Activated CD4-positive, alpha-beta T cell treated with anti-CD3 and anti-CD28 coated beads for 36 hours (primary cell): ENCODE results near the gene RANBP2. TPM values are rescaled to one million over a fixed set of nuclear protein-coding genes. Genes with fewer than 3 reads are reported as not detected.
"Not testable (repeated sequence)": the region's sequence is repeated elsewhere in the genome, so short reads cannot be mapped to it uniquely, and the experiment has no call there.

Source experiments
- ATAC-seq: fragments of 200-7000 bp; cut with Tn5 transposase; one replicate; pipeline ENCODE4 v1.10.0; 2021; ENCODE audit warnings: mild to moderate bottlenecking, moderate library complexity
- CTCF ChIA-PET: fragments of 350-600 bp; sonication (Branson Sonifier 250); formaldehyde crosslinking; loops from one replicate; lab custom pipeline; 2021; ENCODE audit warnings: antibody characterized with exemption; lab: Charles Lee
- POLR2A ChIA-PET: fragments of 350-600 bp; sonication (Branson Sonifier 250); formaldehyde crosslinking; loops from one replicate; lab custom pipeline; 2021; ENCODE audit warnings: antibody characterized with exemption, inconsistent platforms; lab: Charles Lee
- DNase-seq: peaks from one replicate; pipeline ENCODE4 v3.0.0-alpha.2; 2020
- H3K27ac Mint-ChIP-seq: one replicate; pipeline ENCODE4 v1.8.0; 2021; ENCODE audit warnings: mixed read lengths
- H3K27me3 Mint-ChIP-seq: one replicate; pipeline ENCODE4 v1.8.0; 2021; ENCODE audit warnings: mixed read lengths
- H3K36me3 Mint-ChIP-seq: one replicate; pipeline ENCODE4 v1.8.0; 2021; ENCODE audit warnings: low read depth, mixed read lengths
- H3K4me1 Mint-ChIP-seq: one replicate; pipeline ENCODE4 v1.8.0; 2021; ENCODE audit warnings: mixed read lengths
- H3K4me3 Mint-ChIP-seq: one replicate; pipeline ENCODE4 v1.8.0; 2021; ENCODE audit warnings: mild to moderate bottlenecking, moderate library complexity, mixed read lengths
- H3K9me3 Mint-ChIP-seq: one replicate; pipeline ENCODE4 v1.8.0; 2021; ENCODE audit warnings: low read depth, mixed read lengths
- intact Hi-C, 2 experiments: fragments of 100-400 bp; cut with DNase I in 1 of 2; cut with micrococcal nuclease in 1 of 2; formaldehyde crosslinking; loops; one replicate each; pipeline versions ENCODE4 v1.14.2 to v1.15.1; 2022 to 2024; cut with DNase I, micrococcal nuclease
- total RNA-seq, 2 experiments: library from RNA; stranded (reverse); gene quantifications; one replicate each; pipeline ENCODE4 v1.2.3, GENCODE V29; 2021

RANBP2 gene
- total RNA-seq, 2 experiments from 2014 or later = 68.1 to 77.1 TPM

- CTCF ChIA-PET = interaction anchor here (0.7 kb wide), 1 partner anchor 18 kb away, joined by 3 read pairs; no protein-coding TSS in a partner anchor
These were observed 17.5 kb upstream of the RANBP2 start for GRCh38 chr2:108701806-108702205.

DNA sequence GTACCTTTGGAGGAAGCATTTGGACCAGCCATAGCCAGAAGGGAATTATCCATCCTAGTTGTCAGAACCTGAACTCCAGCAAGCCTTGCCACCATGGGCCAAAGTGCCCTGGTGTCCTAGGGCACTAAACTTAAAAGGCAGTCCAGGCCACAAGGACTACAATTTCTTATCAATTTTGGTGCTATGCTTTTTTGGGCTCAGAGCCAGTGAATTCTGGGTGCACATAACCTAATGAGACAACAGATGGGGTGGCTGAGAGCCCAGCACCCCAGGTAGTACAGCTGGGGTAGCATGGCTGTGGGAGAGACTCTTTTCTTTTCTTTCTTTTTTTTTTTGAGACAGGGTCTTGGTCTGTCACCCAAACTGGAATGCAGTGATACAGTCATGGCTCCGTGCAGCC, 14.4 kb upstream of the RANBP2 start:
- Mint-ChIP-seq H3K9me3 (peaks cover 7% of the 10 kb centered on the region), H3K4me3 (no peak overlapping the region), H3K27me3 (no peaks in the 10 kb centered on the region), H3K27ac (no peak overlapping the region), H3K36me3 (no peaks in the 10 kb centered on the region), H3K4me1 (no peaks in the 10 kb centered on the region)
- ATAC-seq (no peak), DNase-seq (no peak)
- intact Hi-C loops = no loop called here
- CTCF ChIA-PET = no interaction called here
- POLR2A ChIA-PET = no interaction called here

More at GRCh38 chr2:108701806-108702205, 17.5 kb upstream of the RANBP2 start:
- ATAC-seq (no peak), DNase-seq (no peak)
- POLR2A ChIA-PET = interaction anchor here (0.6 kb wide), 1 partner anchor 58 kb away, joined by 6 read pairs; no protein-coding TSS in a partner anchor
- Mint-ChIP-seq H3K36me3 (no peaks in the 10 kb centered on the region), H3K27me3 (no peaks in the 10 kb centered on the region), H3K27ac (no peak overlapping the region), H3K4me3 (no peak overlapping the region), H3K4me1 (no peaks in the 10 kb centered on the region), H3K9me3 (no peaks in the 10 kb centered on the region)
- intact Hi-C loops = no loop called here

GRCh38 chr2:108707300-108707699, 12.0 kb upstream of the RANBP2 start:
- ChIA-PET CTCF (no interaction called here), POLR2A (no interaction called here)
- Mint-ChIP-seq H3K9me3 (peaks cover 7% of the 10 kb centered on the region), H3K27me3 (no peaks in the 10 kb centered on the region), H3K4me3 (no peak overlapping the region), H3K36me3 (no peaks in the 10 kb centered on the region), H3K4me1 (no peaks in the 10 kb centered on the region), H3K27ac (no peak overlapping the region)
- ATAC-seq (no peak), DNase-seq (no peak)
- intact Hi-C loops = no loop called here

GRCh38 chr2:108716971-108717370, 2.3 kb upstream of the RANBP2 start:
- CTCF ChIA-PET, DNase-seq, POLR2A ChIA-PET, H3K9me3 Mint-ChIP-seq, H3K4me1 Mint-ChIP-seq, H3K36me3 Mint-ChIP-seq, ATAC-seq, H3K27ac Mint-ChIP-seq, H3K27me3 Mint-ChIP-seq, H3K4me3 Mint-ChIP-seq: not testable (repeated sequence)
- intact Hi-C loops = loop anchor here (5.0 kb wide), 2 partner anchors 65 to 110 kb away; no protein-coding TSS in a partner anchor

DNA sequence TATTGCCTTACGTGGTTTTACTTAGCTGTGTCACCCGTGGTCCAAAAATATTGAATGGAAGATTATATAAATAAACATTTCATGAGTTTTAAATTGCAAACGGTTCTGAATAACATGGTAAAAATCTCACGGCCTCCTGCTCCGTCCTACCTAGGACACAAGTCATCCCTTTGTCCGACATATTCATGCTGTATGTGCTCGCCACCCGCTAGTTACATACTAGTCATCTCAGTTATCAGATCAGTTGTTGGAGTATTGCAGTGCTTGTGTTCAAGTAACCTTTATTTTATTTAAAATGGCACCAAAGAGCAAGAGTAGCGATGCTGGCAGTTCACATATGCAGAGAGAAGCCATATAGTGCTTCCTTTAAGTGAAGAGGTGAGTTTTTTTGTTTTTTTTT, 6.8 kb downstream of the RANBP2 start:
- DNase-seq, POLR2A ChIA-PET, H3K27me3 Mint-ChIP-seq, H3K9me3 Mint-ChIP-seq, intact Hi-C loops, CTCF ChIA-PET, H3K4me3 Mint-ChIP-seq, H3K27ac Mint-ChIP-seq, H3K36me3 Mint-ChIP-seq, ATAC-seq: not testable (repeated sequence)
- H3K4me1 Mint-ChIP-seq = peaks cover 36% of the 10 kb centered on the region

GRCh38 chr2:108734656-108735055, 15.4 kb downstream of the RANBP2 start:
- intact Hi-C loops, H3K9me3 Mint-ChIP-seq, H3K4me3 Mint-ChIP-seq, POLR2A ChIA-PET, ATAC-seq, CTCF ChIA-PET, H3K4me1 Mint-ChIP-seq, H3K27me3 Mint-ChIP-seq, DNase-seq: not testable (repeated sequence)
- Mint-ChIP-seq H3K27ac (peak overlapping the region; percentile 42), H3K36me3 (peaks cover 20% of the 10 kb centered on the region)

DNA sequence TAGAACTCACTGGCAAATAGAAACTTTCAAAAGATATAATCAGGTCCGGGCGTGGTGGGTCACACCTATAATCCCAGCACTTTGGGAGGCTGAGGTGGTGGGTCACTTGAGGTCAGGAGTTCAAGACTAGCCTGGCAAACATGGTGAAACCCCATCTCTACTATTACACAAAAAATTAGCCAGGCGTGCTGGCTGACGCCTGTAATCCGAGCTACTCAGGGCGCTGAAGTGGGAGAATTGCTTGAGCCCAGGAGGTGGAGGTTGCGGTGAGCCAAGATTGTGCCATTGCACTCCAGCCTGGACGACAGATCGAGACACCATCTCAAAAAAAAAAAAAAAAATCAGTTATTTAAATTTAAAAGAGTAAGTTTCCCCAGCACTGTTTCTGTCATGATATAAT, 38.7 kb downstream of the RANBP2 start:
- DNase-seq, POLR2A ChIA-PET, ATAC-seq, H3K9me3 Mint-ChIP-seq, H3K4me1 Mint-ChIP-seq, H3K27me3 Mint-ChIP-seq, H3K27ac Mint-ChIP-seq, intact Hi-C loops, H3K4me3 Mint-ChIP-seq, CTCF ChIA-PET: not testable (repeated sequence)
- peaks cover 31% of the 10 kb centered on the region for H3K36me3 Mint-ChIP-seq

DNA sequence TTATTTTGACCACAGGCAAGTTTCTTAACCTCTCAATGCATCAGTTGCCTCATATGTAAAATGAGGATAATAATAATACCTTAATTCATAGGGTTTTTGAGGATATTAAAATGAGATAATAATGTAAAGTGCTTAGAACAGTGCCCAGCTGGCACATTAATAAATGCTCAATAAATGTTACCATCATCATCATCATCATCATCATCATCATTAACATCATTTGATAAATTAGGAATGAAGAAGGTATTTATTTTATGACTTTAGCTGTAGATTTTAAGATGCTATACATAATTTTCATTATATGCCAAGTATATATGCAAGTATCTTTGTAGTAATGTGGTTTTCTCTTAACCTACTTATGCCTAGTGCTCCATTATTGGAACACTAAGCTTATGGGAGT, 43.3 kb downstream of the RANBP2 start:
- DNase-seq, CTCF ChIA-PET, ATAC-seq, H3K27me3 Mint-ChIP-seq, H3K9me3 Mint-ChIP-seq, POLR2A ChIA-PET, H3K27ac Mint-ChIP-seq, H3K4me3 Mint-ChIP-seq, intact Hi-C loops: not testable (repeated sequence)
- peaks cover 11% of the 10 kb centered on the region for H3K4me1 Mint-ChIP-seq
- H3K36me3 Mint-ChIP-seq = peaks cover 47% of the 10 kb centered on the region

- H3K27me3 Mint-ChIP-seq, ATAC-seq, H3K4me3 Mint-ChIP-seq, intact Hi-C loops, POLR2A ChIA-PET, DNase-seq, H3K9me3 Mint-ChIP-seq, CTCF ChIA-PET: not testable (repeated sequence)
- H3K4me1 Mint-ChIP-seq = peaks cover 15% of the 10 kb centered on the region
- peaks cover 49% of the 10 kb centered on the region for H3K36me3 Mint-ChIP-seq
- H3K27ac Mint-ChIP-seq = peak overlapping the region; percentile 13
These were observed 47.4 kb downstream of the RANBP2 start for GRCh38 chr2:108766671-108767070.

GRCh38 chr2:108767859-108768258, 48.6 kb downstream of the RANBP2 start:
- CTCF ChIA-PET = not testable (repeated sequence)

DNA sequence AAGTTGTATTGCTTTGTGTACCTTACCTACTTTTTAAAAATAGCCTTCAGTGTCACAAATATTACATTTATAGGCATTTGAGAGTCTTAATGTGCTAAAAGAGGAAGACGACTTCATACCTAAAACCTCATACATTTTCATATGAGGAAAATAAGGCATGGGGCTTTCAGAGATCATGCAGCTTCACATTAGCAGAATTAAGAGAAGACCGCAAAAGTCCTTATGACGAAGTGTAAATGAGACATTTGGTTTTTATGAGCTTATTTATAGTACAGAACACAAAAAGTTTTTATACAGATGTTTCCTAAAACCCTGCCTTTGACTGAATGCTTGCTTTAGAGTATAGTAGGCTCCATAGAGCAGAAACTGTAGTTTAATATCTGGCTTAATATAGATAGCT, 57.2 kb downstream of the RANBP2 start:
- no peak for DNase-seq
- ChIA-PET CTCF (interaction anchor here (1.3 to 1.7 kb wide), 2 partner anchors 8 to 12 kb away, joined by 4 read pairs; no protein-coding TSS in a partner anchor), POLR2A (no interaction called here)
- ATAC-seq = no peak
- Mint-ChIP-seq H3K4me1 (no peaks in the 10 kb centered on the region), H3K27me3 (no peaks in the 10 kb centered on the region), H3K9me3 (no peaks in the 10 kb centered on the region), H3K4me3 (no peak overlapping the region), H3K27ac (peak overlapping the region; percentile 67), H3K36me3 (peaks cover 42% of the 10 kb centered on the region)
- intact Hi-C loops = no loop called here

More at GRCh38 chr2:108767859-108768258, 48.6 kb downstream of the RANBP2 start:
- H3K27ac Mint-ChIP-seq, POLR2A ChIA-PET, H3K27me3 Mint-ChIP-seq, DNase-seq, H3K4me3 Mint-ChIP-seq, H3K9me3 Mint-ChIP-seq, ATAC-seq, intact Hi-C loops: not testable (repeated sequence)
- Mint-ChIP-seq H3K4me1 (peaks cover 15% of the 10 kb centered on the region), H3K36me3 (peaks cover 57% of the 10 kb centered on the region)

DNA sequence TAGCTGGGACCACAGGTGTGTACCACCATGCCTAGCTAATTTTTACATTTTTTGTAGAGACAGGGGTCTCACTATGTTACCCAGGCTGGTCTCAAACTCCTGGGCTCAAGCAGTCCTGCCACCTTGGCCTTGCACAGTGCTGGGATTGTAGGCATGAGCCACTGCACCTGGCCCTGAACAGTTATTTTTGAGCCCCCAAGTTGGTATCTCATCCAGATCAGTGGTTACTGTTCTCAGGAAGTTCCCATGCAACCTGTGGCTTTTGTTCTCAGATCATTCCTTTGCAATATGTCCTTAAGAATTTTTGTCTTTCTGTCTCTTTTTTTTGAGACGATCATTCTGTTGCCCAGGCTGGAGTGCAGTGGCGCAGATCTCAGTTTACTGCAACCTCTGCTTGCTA, 59.6 kb downstream of the RANBP2 start:
- Mint-ChIP-seq H3K27me3 (no peaks in the 10 kb centered on the region), H3K9me3 (no peaks in the 10 kb centered on the region), H3K4me3 (no peak overlapping the region), H3K4me1 (no peaks in the 10 kb centered on the region), H3K36me3 (peaks cover 44% of the 10 kb centered on the region), H3K27ac (no peak overlapping the region)
- ATAC-seq = no peak
- POLR2A ChIA-PET = no interaction called here
- intact Hi-C loops = no loop called here
- CTCF ChIA-PET = no interaction called here
- no peak for DNase-seq
